HG02798 (cell line): ENCODE results near the gene CHCHD6.
A peak's percentile ranks its signal among the peaks of the same experiment; 100 is the strongest.

Experiments
- ATAC-seq: cut with Tn5 transposase; IDR thresholded peaks from one replicate; pipeline ENCODE4 v1.9.1; 2021; ENCODE audit warnings: mild to moderate bottlenecking; ENCODE audit not compliant: unreplicated experiment, poor library complexity

Gene CHCHD6

GRCh38 chr3:126734106-126734723 is 30.2 kb downstream of the CHCHD6 start:
- no peak for ATAC-seq

GRCh38 chr3:126737527-126737926 is 33.5 kb downstream of the CHCHD6 start:
- no peak for ATAC-seq

- ATAC-seq = no peak
These were observed 38.0 kb downstream of the CHCHD6 start for GRCh38 chr3:126742057-126742456.

- no peak for ATAC-seq
These were observed 39.3 kb downstream of the CHCHD6 start for GRCh38 chr3:126743350-126743749.

GRCh38 chr3:126743781-126744180 is 39.7 kb downstream of the CHCHD6 start:
- no peak for ATAC-seq

- ATAC-seq = no peak
These were observed 41.8 kb downstream of the CHCHD6 start for GRCh38 chr3:126745760-126746394.

- no peak for ATAC-seq
These were observed 42.5 kb downstream of the CHCHD6 start for GRCh38 chr3:126746395-126747177.

GRCh38 chr3:126747768-126748167 is 43.7 kb downstream of the CHCHD6 start:
- no peak for ATAC-seq

- ATAC-seq = no peak
These were observed 44.9 kb downstream of the CHCHD6 start for GRCh38 chr3:126748701-126749546.

- no peak for ATAC-seq
These were observed 45.5 kb downstream of the CHCHD6 start for GRCh38 chr3:126749547-126749875.

GRCh38 chr3:126749931-126750755 is 46.1 kb downstream of the CHCHD6 start:
- ATAC-seq = no peak

GRCh38 chr3:126750756-126751121 is 46.7 kb downstream of the CHCHD6 start:
- no peak for ATAC-seq

GRCh38 chr3:126751611-126752302 is 47.7 kb downstream of the CHCHD6 start:
- no peak for ATAC-seq

- ATAC-seq = peak; percentile 58
These were observed 48.5 kb downstream of the CHCHD6 start for GRCh38 chr3:126752303-126753190.

GRCh38 chr3:126753191-126754160 is 49.4 kb downstream of the CHCHD6 start:
- no peak for ATAC-seq

- no peak for ATAC-seq
These were observed 51.8 kb downstream of the CHCHD6 start for GRCh38 chr3:126755866-126756265.

GRCh38 chr3:126758026-126758425 is 54.0 kb downstream of the CHCHD6 start:
- ATAC-seq = no peak
